Spleen (tissue), 11 donors: ENCODE measurements around the gene PPP2R2D. TPM values are rescaled to one million over a fixed set of nuclear protein-coding genes. Genes with fewer than 3 reads are reported as not detected.

Experiments
- DNase-seq: peaks from one replicate; pipeline ENCODE4 v3.0.0-alpha.2; 2020
- H3K27ac ChIP-seq, 8 donors: fragments of 200-600 bp; sonication (generic) in 7 of 8; 1 replicate in 4 of 8; 2 replicates in 4 of 8; pipeline versions ENCODE4 v1.5.0 to v1.8.0; 2016 to 2021; ENCODE audit warnings: inconsistent platforms in 4 of 8, mild to moderate bottlenecking in 4 of 8, moderate library complexity in 1 of 8
- H3K27me3 ChIP-seq, 7 donors: fragments of 200-600 bp; sonication (generic) in 6 of 7; replicated peaks in 1 of 7; 1 replicate in 4 of 7; 2 replicates in 3 of 7; pipeline versions ENCODE4 v1.5.0 to v1.8.0; 2016 to 2021; ENCODE audit warnings: inconsistent platforms in 3 of 7, mild to moderate bottlenecking in 1 of 7
- H3K36me3 ChIP-seq, 6 donors: fragments of 200-600 bp; sonication (generic) in 5 of 6; 1 replicate in 4 of 6; 2 replicates in 2 of 6; pipeline versions ENCODE4 v1.5.0 to v1.8.0; 2016 to 2021; ENCODE audit warnings: inconsistent platforms in 2 of 6
- H3K4me1 ChIP-seq, 6 donors: fragments of 200-600 bp; sonication (generic) in 5 of 6; 1 replicate in 3 of 6; 2 replicates in 3 of 6; pipeline versions ENCODE4 v1.5.0 to v1.8.0; 2016 to 2021; ENCODE audit warnings: inconsistent platforms in 3 of 6
- H3K4me3 ChIP-seq, 8 donors: fragments of 200-600 bp; sonication (generic) in 7 of 8; 1 replicate in 4 of 8; 2 replicates in 4 of 8; pipeline versions ENCODE4 v1.5.0 to v1.8.0; 2016 to 2021; ENCODE audit warnings: inconsistent platforms in 4 of 8, mild to moderate bottlenecking in 4 of 8, moderate library complexity in 2 of 8
- H3K9me3 ChIP-seq, 8 donors: fragments of 200-600 bp; sonication (generic) in 7 of 8; 1 replicate in 4 of 8; 2 replicates in 4 of 8; pipeline versions ENCODE4 v1.5.0 to v1.8.0; 2016 to 2021; ENCODE audit warnings: inconsistent platforms in 4 of 8
- CTCF ChIP-seq, 11 experiments: fragments of 200-600 bp in 7 of 11; fragments of 450-650 bp in 4 of 11; sonication (generic) in 4 of 11; IDR thresholded peaks in 8 of 11; conservative IDR thresholded peaks in 3 of 11; 1 replicate in 7 of 11; 2 replicates in 4 of 11; pipeline versions ENCODE4 v1.4.0 to v1.8.0; 2016 to 2021; ENCODE audit warnings: antibody characterized with exemption in 11 of 11, inconsistent platforms in 4 of 11, mild to moderate bottlenecking in 1 of 11
- POLR2A ChIP-seq, 3 donors: fragments of 450-650 bp; IDR thresholded peaks; one replicate each; pipeline ENCODE4 v1.5.1; 2017; ENCODE audit warnings: antibody characterized with exemption in 3 of 3, mild to moderate bottlenecking in 1 of 3
- POLR2AphosphoS5 ChIP-seq, 3 donors: sonication (generic); formaldehyde crosslinking; IDR thresholded peaks; one replicate each; pipeline ENCODE4 v1.5.1; 2017; ENCODE audit warnings: antibody characterized with exemption in 3 of 3
- WGBS, 5 donors: extraction: QIAGEN DNeasy Blood & Tissue Kit in 3 of 5; methylation state at CpG; one replicate each; pipeline versions ENCODE4 v1.1.5 to v1.1.7; 2013 to 2018; 5-methylcytosine and 5-hydroxymethylcytosine counted together
- intact Hi-C: fragments of 100-400 bp; cut with DNase I; formaldehyde crosslinking; loops from one replicate; pipeline ENCODE4 v1.15.0; 2023; ENCODE audit warnings: low total_unique reads
- polyA plus RNA-seq, 3 donors: library from polyadenylated mRNA; stranded (reverse); fragments of 200-250 nt; gene quantifications; one replicate each; pipeline ENCODE4 v1.2.1, GENCODE V29; 2013
- total RNA-seq, 7 donors: library from RNA; depleted of rRNA in 3 of 7; stranded (reverse); fragments of >200 nt in 3 of 7; fragmentation: NEBNext Ultra II Directional in 4 of 7; extraction: Animal tissue kit (Norgen Biotek cat#: 25700) in 4 of 7; gene quantifications; one replicate each; pipeline versions ENCODE4 v1.1.0 to v1.2.1, GENCODE V29; 2016 to 2021
- donor health status: healthy with polysubstance abuse.
- donor health status: DM: no; HTN: no; CAD: no; lungs with moderate emphysema.
- donor health status: DM: no; HTN: no; CAD: no.
- donor health status: Bipolar disorder and iron deficiency.
- donor health status: healthy.
- donor health status: DM: no; HTN: no; CAD: no.
- donor health status: DM: yes; HTN: yes; CAD: no.

Gene PPP2R2D
- total and polyA plus RNA-seq, 10 donors: 15.6 to 41.2 (median 32.0) TPM

GRCh38 chr10:131875501-131875900 lies 25.3 kb upstream of the PPP2R2D start:
- intact Hi-C loops: loop anchor here (10.0 kb wide), 1 partner anchor 1681 kb away; no protein-coding TSS in a partner anchor
- no peak for DNase-seq
- Histone ChIP-seq H3K27me3 (peaks cover 0 to 67% (median 12%) of the 10 kb centered on the region in 7 donors), H3K4me3 (no peak overlapping the region), H3K27ac (no peak overlapping the region), H3K36me3 (no peaks in the 10 kb centered on the region), H3K9me3 (no peaks in the 10 kb centered on the region), H3K4me1 (peaks cover 0 to 9% (median 6%) of the 10 kb centered on the region in 6 donors)
- 67 to 82% (median 73%) methylated on average over 6 to 10 of the region's 10 CpGs for WGBS, 5 donors
- no peak for TF ChIP-seq POLR2A (IDR thresholded peaks at IDR 0.05)
- TF ChIP-seq CTCF (IDR thresholded peaks at IDR 0.05 in 8 of 11, conservative IDR thresholded peaks at IDR 0.05 in 3 of 11): no peak
- TF ChIP-seq POLR2AphosphoS5 (IDR thresholded peaks at IDR 0.05): no peak

GRCh38 chr10:131876017-131876416 lies 24.8 kb upstream of the PPP2R2D start:
- DNase-seq: peak; percentile 57
- no peaks in the 10 kb centered on the region for H3K9me3 ChIP-seq
- H3K36me3 ChIP-seq: no peaks in the 10 kb centered on the region
- peaks cover 0 to 9% (median 6%) of the 10 kb centered on the region in 6 donors for H3K4me1 ChIP-seq
- peaks cover 0 to 72% (median 12%) of the 10 kb centered on the region in 7 donors for H3K27me3 ChIP-seq
- H3K27ac ChIP-seq: no peak overlapping the region
- TF ChIP-seq POLR2AphosphoS5 (IDR thresholded peaks at IDR 0.05) (no peak), CTCF (IDR thresholded peaks at IDR 0.05 in 8 of 11, conservative IDR thresholded peaks at IDR 0.05 in 3 of 11) (no peak), POLR2A (IDR thresholded peaks at IDR 0.05) (no peak)
- H3K4me3 ChIP-seq: no peak overlapping the region
- 63 to 75% (median 69%) methylated on average over 10 of the region's 10 CpGs for WGBS, 5 donors
- intact Hi-C loops: loop anchor here (10.0 kb wide), 1 partner anchor 1681 kb away; no protein-coding TSS in a partner anchor

- intact Hi-C loops: loop anchor here (10.0 kb wide), 1 partner anchor 1682 kb away; no protein-coding TSS in a partner anchor
- Histone ChIP-seq H3K9me3 (no peaks in the 10 kb centered on the region), H3K4me3 (no peak overlapping the region), H3K27ac (no peak overlapping the region), H3K36me3 (no peaks in the 10 kb centered on the region), H3K27me3 (peaks cover 0 to 77% (median 12%) of the 10 kb centered on the region in 7 donors), H3K4me1 (peaks cover 0 to 9% (median 6%) of the 10 kb centered on the region in 6 donors)
- TF ChIP-seq POLR2AphosphoS5 (IDR thresholded peaks at IDR 0.05) (no peak), POLR2A (IDR thresholded peaks at IDR 0.05) (no peak), CTCF (IDR thresholded peaks at IDR 0.05 in 8 of 11, conservative IDR thresholded peaks at IDR 0.05 in 3 of 11) (no peak)
- 50 to 58% (median 54%) methylated on average over 7 of the region's 7 CpGs for WGBS, 5 donors
- DNase-seq: peak; percentile 28
Observed at GRCh38 chr10:131876508-131876907, 24.3 kb upstream of the PPP2R2D start.

- Histone ChIP-seq H3K27me3 (peaks cover 0 to 60% (median 12%) of the 10 kb centered on the region in 7 donors), H3K4me3 (no peak overlapping the region), H3K36me3 (no peaks in the 10 kb centered on the region), H3K4me1 (peaks cover 0 to 2% (median 1%) of the 10 kb centered on the region in 6 donors), H3K9me3 (no peaks in the 10 kb centered on the region), H3K27ac (no peak overlapping the region)
- no peak for TF ChIP-seq POLR2AphosphoS5 (IDR thresholded peaks at IDR 0.05)
- peak; percentile 67 for DNase-seq
- intact Hi-C loops: loop anchor here (10.0 kb wide), 1 partner anchor 255 kb away; no protein-coding TSS in a partner anchor
- WGBS, 5 donors: 81 to 89% (median 84%) methylated on average over 13 of the region's 13 CpGs
Observed at GRCh38 chr10:131880016-131880590, 20.7 kb upstream of the PPP2R2D start.
